ENCODE data around the gene PGLYRP1. TPM values are rescaled to one million over a fixed set of nuclear protein-coding genes. Genes with fewer than 3 reads are reported as not detected.

PGLYRP1 gene
- total RNA-seq, 3 donors from 2014 or later: not detected

DNA sequence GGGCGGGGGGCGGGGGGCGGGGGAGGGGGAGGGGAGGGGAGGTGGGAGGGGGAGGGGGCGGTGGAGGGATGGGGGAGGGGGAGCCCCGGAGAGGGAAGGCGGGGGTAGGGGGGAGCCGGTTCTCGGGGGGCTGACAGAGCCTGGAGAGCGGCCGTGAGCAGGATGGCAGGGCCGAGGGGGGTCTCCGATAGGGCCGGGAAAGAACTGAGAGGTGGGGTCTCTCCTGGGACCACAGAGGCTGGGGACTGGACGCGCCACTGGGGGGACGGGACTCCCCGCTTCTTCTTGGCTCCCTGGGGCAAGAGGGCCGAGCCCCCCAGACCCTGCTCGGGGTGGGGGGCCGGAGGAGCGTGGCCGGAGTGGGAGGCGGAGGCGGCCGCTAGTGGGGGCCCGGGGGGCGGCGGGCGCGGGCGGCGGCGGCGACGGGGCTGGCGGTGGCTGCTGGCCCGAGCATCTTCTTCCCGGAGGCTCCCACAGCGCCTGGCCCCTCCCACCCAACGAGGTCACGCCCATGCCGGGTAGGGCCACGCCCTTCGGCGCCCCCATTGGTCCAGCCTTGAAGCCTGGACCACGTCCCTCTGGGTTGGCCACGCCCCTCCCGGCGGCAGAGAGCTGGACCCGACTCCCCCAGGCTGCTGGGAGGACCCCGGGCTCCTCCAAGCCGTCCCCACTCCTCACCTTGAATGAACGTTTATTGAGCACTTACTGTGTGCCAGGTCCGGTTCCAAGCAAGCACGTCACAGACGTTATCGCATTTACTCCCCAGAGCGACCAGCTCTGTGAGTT lies 49.1 kb downstream of the PGLYRP1 start, which contains the start of gene NOVA2:
Gene NOVA2, minus strand, starts transcription at position 313 of the 786 bp plus-strand sequence. CDS start 514 bp downstream, outside the sequence.
- Histone ChIP-seq H3K36me3 (no peaks in the 10 kb centered on the region), H3K27me3 (peaks cover 3 to 54% of the 10 kb centered on the region in 2 donors), H3K4me3 (peak within 1 kb of the TSS; percentile 42 to 65 (median 42)), H3K27ac (peak within 1 kb of the TSS in 1 of 2 donors; percentile 68), H3K9me3 (no peaks in the 10 kb centered on the region), H3K4me1 (no peaks in the 10 kb centered on the region)
- peak in 1 of 2 donors; percentile 29 for DNase-seq (ENCODE audit: low spot score in 2 of 2)
- intact Hi-C loops (cut with DNase I; ENCODE audit: low total_unique reads): no loop called here
- TF ChIP-seq POLR2AphosphoS5 (IDR thresholded peaks at IDR 0.05) (no peak), POLR2A (IDR thresholded peaks at IDR 0.05) (no peak)
- TF ChIP-seq, protein P1, sequence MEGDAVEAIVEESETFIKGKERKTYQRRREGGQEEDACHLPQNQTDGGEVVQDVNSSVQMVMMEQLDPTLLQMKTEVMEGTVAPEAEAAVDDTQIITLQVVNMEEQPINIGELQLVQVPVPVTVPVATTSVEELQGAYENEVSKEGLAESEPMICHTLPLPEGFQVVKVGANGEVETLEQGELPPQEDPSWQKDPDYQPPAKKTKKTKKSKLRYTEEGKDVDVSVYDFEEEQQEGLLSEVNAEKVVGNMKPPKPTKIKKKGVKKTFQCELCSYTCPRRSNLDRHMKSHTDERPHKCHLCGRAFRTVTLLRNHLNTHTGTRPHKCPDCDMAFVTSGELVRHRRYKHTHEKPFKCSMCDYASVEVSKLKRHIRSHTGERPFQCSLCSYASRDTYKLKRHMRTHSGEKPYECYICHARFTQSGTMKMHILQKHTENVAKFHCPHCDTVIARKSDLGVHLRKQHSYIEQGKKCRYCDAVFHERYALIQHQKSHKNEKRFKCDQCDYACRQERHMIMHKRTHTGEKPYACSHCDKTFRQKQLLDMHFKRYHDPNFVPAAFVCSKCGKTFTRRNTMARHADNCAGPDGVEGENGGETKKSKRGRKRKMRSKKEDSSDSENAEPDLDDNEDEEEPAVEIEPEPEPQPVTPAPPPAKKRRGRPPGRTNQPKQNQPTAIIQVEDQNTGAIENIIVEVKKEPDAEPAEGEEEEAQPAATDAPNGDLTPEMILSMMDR (IDR thresholded peaks at IDR 0.05): no peak

DNA sequence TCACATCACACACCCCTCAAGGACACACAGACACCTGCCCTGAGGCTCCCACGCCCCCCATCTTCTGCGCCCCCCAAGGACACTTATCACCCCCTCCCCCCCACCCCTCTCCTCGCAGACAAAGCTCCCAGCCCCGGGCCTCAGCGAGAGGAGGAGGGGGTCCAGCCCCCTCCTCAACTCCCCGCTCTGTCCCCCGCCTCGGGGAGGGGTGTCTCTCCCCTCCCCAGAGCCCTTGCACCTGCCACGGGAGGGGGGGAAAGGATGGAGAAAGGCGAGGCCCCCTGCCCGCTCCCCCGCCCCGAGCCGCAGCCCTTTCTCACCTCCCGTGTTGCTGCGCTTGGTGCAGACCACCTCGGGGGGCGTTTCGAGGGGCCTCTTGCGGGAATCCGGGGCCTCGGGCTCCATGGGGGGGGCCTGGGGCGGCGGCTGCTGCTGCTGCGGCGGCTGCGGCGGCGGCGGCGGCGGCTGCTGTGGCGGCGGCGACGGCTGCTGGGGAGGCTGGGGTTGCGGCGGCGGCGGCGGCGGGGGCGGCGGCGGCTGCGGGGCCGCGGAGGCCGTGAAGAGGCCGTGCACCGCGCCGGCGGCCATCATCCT lies 49.8 kb downstream of the PGLYRP1 start:
- Histone ChIP-seq H3K9me3 (no peaks in the 10 kb centered on the region), H3K27me3 (peaks cover 3 to 60% of the 10 kb centered on the region in 2 donors), H3K4me3 (peak overlapping the region; percentile 42 to 64 (median 42)), H3K36me3 (no peaks in the 10 kb centered on the region), H3K4me1 (no peaks in the 10 kb centered on the region), H3K27ac (peak overlapping the region in 1 of 2 donors; percentile 58)
- TF ChIP-seq POLR2AphosphoS5 (IDR thresholded peaks at IDR 0.05): no peak
- TF ChIP-seq POLR2A (IDR thresholded peaks at IDR 0.05): no peak
- TF ChIP-seq, protein P1 (IDR thresholded peaks at IDR 0.05): no peak
- intact Hi-C loops (cut with DNase I; ENCODE audit: low total_unique reads): no loop called here
- DNase-seq (ENCODE audit: low spot score in 2 of 2): no peak

DNA sequence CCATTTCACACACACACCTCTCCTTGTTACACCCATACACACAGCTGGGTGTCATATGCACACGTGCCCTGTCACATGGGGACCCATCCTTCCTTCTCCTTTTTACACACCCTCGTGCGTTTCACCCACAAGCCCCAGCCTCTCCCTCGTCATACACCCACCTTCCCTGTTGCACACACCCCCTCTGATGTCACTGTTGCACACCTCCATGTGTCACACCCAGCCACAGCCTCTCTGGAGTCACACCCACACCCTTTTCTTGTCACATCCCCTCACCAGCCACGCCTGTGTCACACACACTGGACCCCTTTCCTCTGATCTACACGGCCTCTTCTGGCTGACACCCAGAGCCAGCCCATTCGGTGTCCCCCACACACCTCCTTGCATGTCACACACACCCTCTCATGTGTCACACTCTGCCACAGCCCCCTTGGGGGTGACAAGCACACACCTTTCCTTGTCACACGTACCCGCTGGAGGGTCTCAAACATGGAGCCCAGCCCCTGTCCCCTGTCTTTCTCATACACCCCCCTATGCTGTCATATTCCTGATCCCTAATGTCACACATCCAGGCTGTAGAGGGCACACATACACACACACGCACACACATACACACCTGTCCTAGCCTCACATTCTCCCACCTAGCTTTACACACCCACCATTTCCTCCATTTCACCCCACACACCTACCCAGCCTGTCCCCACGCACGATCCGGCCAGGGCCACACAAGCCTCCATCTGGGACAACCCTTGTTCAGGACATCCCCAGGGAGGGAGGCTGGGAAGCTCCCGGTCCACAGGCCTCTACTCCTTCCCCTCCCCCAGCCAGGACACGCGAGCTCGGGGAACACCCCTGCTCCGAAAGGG lies 50.5 kb downstream of the PGLYRP1 start:
- Histone ChIP-seq H3K9me3 (no peaks in the 10 kb centered on the region), H3K4me3 (peak overlapping the region; percentile 42 to 64 (median 42)), H3K27me3 (peaks cover 3 to 65% of the 10 kb centered on the region in 2 donors), H3K36me3 (no peaks in the 10 kb centered on the region), H3K4me1 (no peaks in the 10 kb centered on the region), H3K27ac (peak overlapping the region in 1 of 2 donors; percentile 58)
- DNase-seq (ENCODE audit: low spot score in 2 of 2): no peak
- intact Hi-C loops (cut with DNase I; ENCODE audit: low total_unique reads): no loop called here
- TF ChIP-seq, protein P1 (IDR thresholded peaks at IDR 0.05): no peak
- TF ChIP-seq POLR2A (IDR thresholded peaks at IDR 0.05) (no peak), POLR2AphosphoS5 (IDR thresholded peaks at IDR 0.05) (no peak)

DNA sequence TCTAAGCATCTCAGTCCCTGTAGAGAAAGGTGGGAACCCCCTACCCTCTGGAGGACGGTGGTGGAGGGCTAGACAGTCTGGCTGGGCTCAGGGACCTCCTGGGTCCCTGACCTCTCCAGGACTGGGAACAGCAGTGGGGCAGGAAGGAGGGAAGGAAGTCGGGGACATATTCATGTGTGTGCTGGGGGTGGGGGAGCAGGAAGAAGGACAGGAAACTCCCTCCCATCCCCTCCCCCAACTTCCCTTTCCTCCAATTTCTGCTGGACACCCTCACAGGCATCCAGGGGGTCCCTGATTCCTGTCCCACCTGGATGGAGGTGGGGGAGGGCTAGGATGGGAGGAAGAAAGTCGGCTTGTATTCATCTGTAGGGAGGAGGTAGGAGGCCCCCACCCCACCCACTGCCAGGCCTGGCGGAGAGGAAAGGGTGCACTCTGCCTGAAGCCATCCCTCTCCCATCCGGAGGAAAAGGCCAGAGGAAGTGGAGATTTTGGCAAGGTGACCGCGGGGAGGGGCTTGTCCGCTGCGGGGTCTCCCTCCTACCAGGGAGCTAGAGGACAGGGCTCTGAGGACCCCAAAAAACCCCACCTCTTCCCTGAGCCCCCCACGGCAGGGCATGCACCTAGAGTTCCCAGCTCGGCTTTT lies 51.5 kb downstream of the PGLYRP1 start:
- intact Hi-C loops (cut with DNase I; ENCODE audit: low total_unique reads): no loop called here
- Histone ChIP-seq H3K27me3 (peaks cover 3 to 69% of the 10 kb centered on the region in 2 donors), H3K4me1 (no peaks in the 10 kb centered on the region), H3K27ac (peak overlapping the region in 1 of 2 donors; percentile 9), H3K36me3 (no peaks in the 10 kb centered on the region), H3K9me3 (no peaks in the 10 kb centered on the region), H3K4me3 (peak overlapping the region; percentile 42 to 64 (median 42))
- no peak for DNase-seq (ENCODE audit: low spot score in 2 of 2)
- TF ChIP-seq POLR2AphosphoS5 (IDR thresholded peaks at IDR 0.05) (no peak), POLR2A (IDR thresholded peaks at IDR 0.05) (no peak)
- TF ChIP-seq, protein P1 (IDR thresholded peaks at IDR 0.05): no peak
